ENCODE results near the gene CCDC159. TPM values are rescaled to one million over a fixed set of nuclear protein-coding genes. Genes with fewer than 3 reads are reported as not detected.

The CCDC159 gene
- total RNA-seq, 1 experiment from 2014 or later, result 18.2 TPM

GRCh38 chr19:11364296-11364904, 18.1 kb downstream of the CCDC159 start:
- CTCF ChIA-PET, result no interaction called here

DNA sequence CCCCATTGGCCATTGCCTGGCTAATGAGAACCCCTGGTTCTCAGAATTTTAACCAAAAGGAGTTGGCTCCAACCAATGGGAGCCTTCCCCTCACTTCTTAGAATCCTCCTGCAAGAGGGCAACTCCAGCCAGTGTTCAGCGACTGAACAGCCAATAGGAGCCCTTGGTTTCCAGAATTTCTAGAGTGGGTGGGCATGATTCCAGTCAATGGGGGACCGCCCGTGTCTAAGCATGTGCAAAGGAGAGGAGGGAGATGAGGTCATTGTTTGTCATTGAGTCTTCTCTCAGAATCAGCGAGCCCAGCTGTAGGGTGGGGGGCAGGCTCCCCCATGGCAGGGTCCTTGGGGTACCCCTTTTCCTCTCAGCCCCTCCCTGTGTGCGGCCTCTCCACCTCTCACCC, 18.6 kb downstream of the CCDC159 start:
- Mint-ChIP-seq H3K4me1 (ENCODE audit: insufficient read depth, unreplicated experiment) (no peaks in the 10 kb centered on the region), H3K4me3 (ENCODE audit: unreplicated experiment) (no peak overlapping the region), H3K9me3 (ENCODE audit: unreplicated experiment) (no peaks in the 10 kb centered on the region), H3K27me3 (ENCODE audit: insufficient read depth, unreplicated experiment) (no peaks in the 10 kb centered on the region), H3K27ac (ENCODE audit: low read depth, unreplicated experiment) (no peak overlapping the region), H3K36me3 (ENCODE audit: insufficient read depth, unreplicated experiment) (peaks cover 40% of the 10 kb centered on the region)
- POLR2A ChIA-PET, result interaction anchor here (1.1 kb wide), 1 partner anchor 9 kb away, joined by 3 read pairs; no protein-coding TSS in a partner anchor
- TF ChIP-seq CTCF (IDR thresholded peaks at IDR 0.05; ENCODE audit: unreplicated experiment), result no peak
- CTCF ChIA-PET, result no interaction called here
- DNase-seq (ENCODE audit: unreplicated experiment), result no peak
- TSS peak; percentile 52 for BruUV-seq (replicated peaks)
- intact Hi-C loops (cut with micrococcal nuclease), result no loop called here

More at GRCh38 chr19:11364296-11364904, 18.1 kb downstream of the CCDC159 start:
- POLR2A ChIA-PET, result interaction anchor here (1.1 kb wide), 1 partner anchor 9 kb away, joined by 3 read pairs; no protein-coding TSS in a partner anchor
- Mint-ChIP-seq H3K27ac (ENCODE audit: low read depth, unreplicated experiment) (no peak overlapping the region), H3K36me3 (ENCODE audit: insufficient read depth, unreplicated experiment) (peaks cover 39% of the 10 kb centered on the region), H3K4me3 (ENCODE audit: unreplicated experiment) (no peak overlapping the region), H3K4me1 (ENCODE audit: insufficient read depth, unreplicated experiment) (peaks cover 2% of the 10 kb centered on the region), H3K27me3 (ENCODE audit: insufficient read depth, unreplicated experiment) (no peaks in the 10 kb centered on the region), H3K9me3 (ENCODE audit: unreplicated experiment) (no peaks in the 10 kb centered on the region)
- intact Hi-C loops (cut with micrococcal nuclease), result no loop called here
- no TSS peak for BruUV-seq (replicated peaks)
- DNase-seq (ENCODE audit: unreplicated experiment), result no peak
- TF ChIP-seq CTCF (IDR thresholded peaks at IDR 0.05; ENCODE audit: unreplicated experiment), result no peak

GRCh38 chr19:11365557-11366117, 19.3 kb downstream of the CCDC159 start:
- H3K27me3 Mint-ChIP-seq (ENCODE audit: insufficient read depth, unreplicated experiment), result no peaks in the 10 kb centered on the region
- intact Hi-C loops (cut with micrococcal nuclease), result no loop called here
- BruUV-seq (replicated peaks), result no TSS peak
- no peaks in the 10 kb centered on the region for H3K4me1 Mint-ChIP-seq (ENCODE audit: insufficient read depth, unreplicated experiment)
- ChIA-PET CTCF (interaction anchor here (0.7 kb wide), 1 partner anchor 335 kb away, joined by 3 read pairs; no protein-coding TSS in a partner anchor), POLR2A (interaction anchor here (0.7 kb wide), 1 partner anchor 9 kb away, joined by 3 read pairs; the partner anchor contains the start of gene SWSAP1)
- H3K9me3 Mint-ChIP-seq (ENCODE audit: unreplicated experiment), result no peaks in the 10 kb centered on the region
- H3K27ac Mint-ChIP-seq (ENCODE audit: low read depth, unreplicated experiment), result no peak overlapping the region
- no peak overlapping the region for H3K4me3 Mint-ChIP-seq (ENCODE audit: unreplicated experiment)
- no peak for DNase-seq (ENCODE audit: unreplicated experiment)
- H3K36me3 Mint-ChIP-seq (ENCODE audit: insufficient read depth, unreplicated experiment), result peaks cover 45% of the 10 kb centered on the region
- TF ChIP-seq CTCF (IDR thresholded peaks at IDR 0.05; ENCODE audit: unreplicated experiment), result no peak

DNA sequence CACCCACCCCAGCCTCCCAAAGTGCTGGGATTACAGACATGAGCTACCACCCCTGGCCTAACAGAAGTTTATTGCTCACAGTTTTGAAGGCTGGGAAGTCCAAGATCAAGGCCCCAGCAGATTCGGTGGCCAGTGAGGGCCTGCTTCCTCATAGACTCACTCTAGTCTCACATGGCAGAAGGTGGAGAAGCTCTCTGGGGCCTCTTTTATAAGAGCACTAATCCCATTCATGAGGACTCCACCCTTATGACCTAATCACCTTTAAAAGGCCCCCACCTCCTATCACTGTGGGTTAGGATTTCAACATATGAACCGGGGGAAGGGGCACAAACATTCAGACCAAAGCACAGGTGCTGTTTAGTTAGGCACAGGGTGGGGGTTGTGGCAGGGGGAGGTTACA, 21.2 kb downstream of the CCDC159 start:
- Mint-ChIP-seq H3K4me1 (ENCODE audit: insufficient read depth, unreplicated experiment) (no peaks in the 10 kb centered on the region), H3K27ac (ENCODE audit: low read depth, unreplicated experiment) (no peak overlapping the region), H3K36me3 (ENCODE audit: insufficient read depth, unreplicated experiment) (peaks cover 31% of the 10 kb centered on the region), H3K4me3 (ENCODE audit: unreplicated experiment) (no peak overlapping the region), H3K9me3 (ENCODE audit: unreplicated experiment) (no peaks in the 10 kb centered on the region), H3K27me3 (ENCODE audit: insufficient read depth, unreplicated experiment) (no peaks in the 10 kb centered on the region)
- ChIA-PET POLR2A (interaction anchor here (1.6 kb wide), 1 partner anchor 21 kb away, joined by 6 read pairs; the partner anchor contains the start of genes CCDC159 and TMEM205), CTCF (interaction anchor here (0.8 to 1.9 kb wide), 2 partner anchors 14 to 56 kb away, joined by 5 to 6 read pairs; no protein-coding TSS in a partner anchor)
- DNase-seq (ENCODE audit: unreplicated experiment), result no peak
- TF ChIP-seq CTCF (IDR thresholded peaks at IDR 0.05; ENCODE audit: unreplicated experiment), result no peak
- intact Hi-C loops (cut with micrococcal nuclease), result no loop called here
- BruUV-seq (replicated peaks), result no TSS peak

Data from MCF 10A (cell line).